ENCODE data around the gene LAMA1.

Gene LAMA1

DNA sequence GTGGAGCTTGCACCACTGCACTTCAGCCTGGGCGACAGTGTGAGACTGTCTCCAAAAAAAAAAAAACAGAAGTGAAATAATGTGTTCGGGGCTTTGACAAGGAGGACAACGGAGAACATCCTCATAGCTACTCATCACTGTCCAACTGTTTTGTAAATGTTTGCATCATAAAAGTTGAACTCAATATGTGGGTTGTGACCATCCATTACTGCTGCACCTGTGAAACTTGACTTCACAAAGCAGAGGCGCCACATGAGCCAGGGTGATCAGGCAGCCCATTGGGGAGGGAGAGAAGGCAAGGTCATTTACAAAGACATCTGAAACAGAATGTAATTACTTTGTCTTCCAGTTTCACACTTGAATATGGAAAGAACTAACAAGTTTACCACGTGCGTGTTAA is 61.6 kb downstream of the LAMA1 start:
- DNase-seq (ENCODE audit: low spot score): no peak
- TF ChIP-seq, protein P1, sequence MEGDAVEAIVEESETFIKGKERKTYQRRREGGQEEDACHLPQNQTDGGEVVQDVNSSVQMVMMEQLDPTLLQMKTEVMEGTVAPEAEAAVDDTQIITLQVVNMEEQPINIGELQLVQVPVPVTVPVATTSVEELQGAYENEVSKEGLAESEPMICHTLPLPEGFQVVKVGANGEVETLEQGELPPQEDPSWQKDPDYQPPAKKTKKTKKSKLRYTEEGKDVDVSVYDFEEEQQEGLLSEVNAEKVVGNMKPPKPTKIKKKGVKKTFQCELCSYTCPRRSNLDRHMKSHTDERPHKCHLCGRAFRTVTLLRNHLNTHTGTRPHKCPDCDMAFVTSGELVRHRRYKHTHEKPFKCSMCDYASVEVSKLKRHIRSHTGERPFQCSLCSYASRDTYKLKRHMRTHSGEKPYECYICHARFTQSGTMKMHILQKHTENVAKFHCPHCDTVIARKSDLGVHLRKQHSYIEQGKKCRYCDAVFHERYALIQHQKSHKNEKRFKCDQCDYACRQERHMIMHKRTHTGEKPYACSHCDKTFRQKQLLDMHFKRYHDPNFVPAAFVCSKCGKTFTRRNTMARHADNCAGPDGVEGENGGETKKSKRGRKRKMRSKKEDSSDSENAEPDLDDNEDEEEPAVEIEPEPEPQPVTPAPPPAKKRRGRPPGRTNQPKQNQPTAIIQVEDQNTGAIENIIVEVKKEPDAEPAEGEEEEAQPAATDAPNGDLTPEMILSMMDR (IDR thresholded peaks at IDR 0.05; ENCODE audit: extremely low read depth, missing control alignments): no peak

DNA sequence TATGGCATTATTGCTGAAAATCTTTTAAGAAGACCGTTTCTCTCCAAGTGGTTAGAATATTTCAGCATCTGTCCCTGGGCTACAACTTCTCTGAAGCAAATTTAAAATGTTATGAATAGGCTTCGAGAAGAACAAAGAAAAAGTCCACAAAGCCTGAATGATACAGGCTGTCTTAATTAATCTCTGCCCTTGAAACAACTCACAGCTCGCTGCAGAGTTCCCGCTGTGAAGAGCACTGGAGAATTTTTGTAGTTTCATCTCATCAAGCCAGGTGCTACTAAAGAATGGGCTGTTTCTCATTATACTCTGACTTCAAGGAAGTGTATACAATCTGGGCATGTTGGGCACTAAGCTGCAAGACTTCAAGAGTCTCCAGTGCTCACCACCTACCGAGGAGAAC is 67.6 kb downstream of the LAMA1 start:
- TF ChIP-seq, protein P1 (IDR thresholded peaks at IDR 0.05; ENCODE audit: extremely low read depth, missing control alignments): no peak
- DNase-seq (ENCODE audit: low spot score): no peak

DNA sequence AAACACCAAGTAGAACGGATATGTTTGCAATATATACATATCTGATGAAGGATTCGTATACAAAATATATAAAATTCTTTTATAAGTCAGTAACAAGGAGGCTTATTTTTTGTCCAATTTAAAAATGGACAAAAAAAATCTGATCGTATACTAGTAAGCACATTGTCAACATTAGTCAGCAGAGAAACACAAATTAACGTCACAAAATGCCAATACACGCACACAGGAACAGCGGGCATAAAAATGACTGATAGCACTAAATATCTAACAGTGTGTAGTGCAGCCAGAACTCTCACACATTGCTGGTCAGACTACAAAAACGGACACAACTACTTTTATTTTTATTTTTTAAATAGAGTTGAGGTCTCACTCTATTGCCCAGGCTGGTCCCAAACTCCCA is 69.5 kb downstream of the LAMA1 start:
- no peak for DNase-seq (ENCODE audit: low spot score)
- TF ChIP-seq, protein P1 (IDR thresholded peaks at IDR 0.05; ENCODE audit: extremely low read depth, missing control alignments): no peak

DNA sequence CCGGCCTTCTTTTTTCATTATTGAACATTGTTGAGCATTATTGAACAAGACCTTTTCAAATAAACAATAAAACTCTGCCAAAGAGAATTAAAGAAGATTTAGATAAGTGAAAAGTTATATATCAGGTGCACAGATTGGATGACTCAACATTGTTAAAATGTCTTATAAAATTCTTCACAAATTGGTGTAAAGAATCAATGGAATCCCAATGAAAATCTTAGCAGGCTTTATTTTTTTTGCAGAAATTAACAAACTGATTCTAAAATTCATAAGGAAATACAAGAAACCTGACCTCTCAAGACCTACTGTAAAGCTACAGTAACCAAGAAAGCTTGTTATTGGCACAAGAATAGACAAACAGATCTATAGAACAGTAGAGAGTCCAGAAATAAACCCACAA is 70.3 kb downstream of the LAMA1 start:
- no peak for DNase-seq (ENCODE audit: low spot score)
- TF ChIP-seq, protein P1 (IDR thresholded peaks at IDR 0.05; ENCODE audit: extremely low read depth, missing control alignments): no peak

DNA sequence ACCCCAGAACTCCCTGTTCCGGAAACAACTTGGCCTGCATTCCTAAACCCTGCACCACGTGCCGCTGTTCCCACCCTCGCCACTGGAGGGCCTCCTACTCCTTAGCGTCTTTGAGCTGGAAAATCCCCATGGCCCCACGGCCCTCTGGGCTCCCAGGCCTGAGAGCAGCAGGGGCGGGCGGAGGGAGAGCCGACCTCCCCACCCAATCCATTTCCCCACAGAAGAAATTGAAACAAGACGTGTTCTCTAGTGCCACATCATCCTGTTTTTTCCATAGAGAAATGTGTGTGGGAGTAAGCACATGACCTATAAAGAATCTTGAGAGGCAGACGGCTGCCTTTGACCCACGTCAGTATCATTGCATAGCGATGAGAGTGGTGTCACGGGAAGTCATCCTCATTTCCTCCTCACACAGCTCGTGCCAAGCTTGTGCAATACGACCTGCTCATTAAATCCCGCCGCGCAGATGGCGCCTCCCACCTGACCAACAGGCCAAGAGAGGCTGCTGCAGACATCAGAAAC is 79.2 kb downstream of the LAMA1 start:
- TF ChIP-seq, protein P1 (IDR thresholded peaks at IDR 0.05; ENCODE audit: extremely low read depth, missing control alignments): no peak
- DNase-seq (ENCODE audit: low spot score): no peak

DNA sequence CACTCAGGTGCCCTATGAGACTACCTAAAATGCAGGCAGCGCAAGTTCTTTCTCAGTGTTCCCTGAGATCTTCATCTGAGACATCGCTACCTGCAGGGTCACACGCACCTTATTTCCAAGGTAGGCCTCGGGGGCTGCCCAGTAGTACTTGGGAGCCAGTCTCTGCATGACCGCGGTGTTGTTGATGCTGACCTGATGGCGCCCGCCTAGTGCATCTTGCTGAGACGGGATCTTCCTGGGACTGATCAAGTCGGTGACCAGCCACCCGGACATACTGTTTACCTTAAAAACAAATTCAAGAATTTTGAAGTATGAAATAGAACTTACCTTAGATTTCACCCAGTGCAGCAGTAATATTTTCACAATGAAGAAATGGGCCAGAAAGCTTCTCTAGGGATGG is 80.1 kb downstream of the LAMA1 start:
- DNase-seq (ENCODE audit: low spot score): no peak
- TF ChIP-seq, protein P1 (IDR thresholded peaks at IDR 0.05; ENCODE audit: extremely low read depth, missing control alignments): no peak

DNA sequence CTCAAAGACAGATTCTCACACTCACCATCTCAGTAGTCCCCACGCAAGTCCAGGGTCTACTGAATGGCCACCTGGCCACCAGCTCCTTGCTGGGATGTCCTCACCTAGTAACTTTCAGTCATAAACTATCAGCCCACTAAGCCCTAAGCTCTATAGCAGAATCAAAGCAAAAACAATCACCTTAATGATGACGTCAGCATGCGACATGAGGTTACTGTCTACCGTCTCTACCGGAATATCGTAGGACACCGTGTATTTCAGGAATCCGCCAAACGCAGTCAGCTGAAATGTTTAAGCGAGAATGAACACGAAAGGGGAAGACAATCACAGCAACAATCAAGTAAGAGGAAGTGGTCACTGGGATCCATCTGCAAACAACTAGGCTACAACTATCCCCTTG is 81.8 kb downstream of the LAMA1 start:
- TF ChIP-seq, protein P1 (IDR thresholded peaks at IDR 0.05; ENCODE audit: extremely low read depth, missing control alignments): no peak
- no peak for DNase-seq (ENCODE audit: low spot score)
